Loucy (cell line): ENCODE results near the gene OR10K2.

Source experiments
- EZH2phosphoT487 ChIP-seq: fragments of 200-600 bp; IDR thresholded peaks from 2 replicates; pipeline ENCODE4 v1.6.1; 2018; ENCODE audit warnings: antibody characterized with exemption, mild to moderate bottlenecking, moderate library complexity, borderline replicate concordance
- TF ChIP-seq, protein P1 (sequence below): fragments of 200-600 bp; sonication (generic); conservative IDR thresholded peaks from 2 replicates; pipeline ENCODE4 v1.5.1; 2014; ENCODE audit warnings: mild to moderate bottlenecking, antibody characterized with exemption, low read length

DNA sequence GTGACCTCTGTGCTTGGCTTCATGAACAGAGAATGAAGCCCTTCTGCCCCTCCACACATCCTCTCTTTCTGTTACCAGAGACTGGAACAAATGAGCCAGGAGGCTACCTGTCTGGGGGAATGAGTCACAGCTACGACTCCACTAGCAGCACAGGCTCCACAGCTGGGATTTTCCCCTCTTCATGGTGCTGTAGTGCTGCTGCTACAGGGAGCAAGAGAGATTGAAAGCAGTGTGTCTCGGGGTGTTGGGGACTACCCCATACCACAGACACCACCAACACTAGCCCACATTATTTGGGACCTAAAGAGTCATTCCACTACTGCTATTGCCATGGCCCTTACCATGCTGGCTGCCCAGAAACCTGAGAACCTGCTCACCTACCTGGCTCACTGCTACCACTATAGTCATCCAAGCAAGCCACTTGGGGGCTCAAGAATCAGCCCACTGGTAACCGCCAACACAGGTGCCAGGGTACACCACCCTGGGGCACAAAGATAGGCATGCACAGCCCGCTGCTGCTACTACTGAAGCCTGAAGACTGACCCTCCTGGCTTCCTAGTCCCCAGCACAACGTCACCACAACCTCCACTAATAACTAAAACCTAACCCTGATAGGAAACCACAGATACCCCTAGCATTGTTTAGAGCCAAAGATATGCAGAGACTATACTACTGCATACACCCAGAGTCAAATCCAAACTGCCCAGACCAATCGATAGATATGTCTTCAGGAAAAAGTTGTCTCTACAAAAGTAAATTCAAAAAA, 54.7 kb downstream of the OR10K2 start:
- no peak for TF ChIP-seq EZH2phosphoT487
- TF ChIP-seq, protein P1, sequence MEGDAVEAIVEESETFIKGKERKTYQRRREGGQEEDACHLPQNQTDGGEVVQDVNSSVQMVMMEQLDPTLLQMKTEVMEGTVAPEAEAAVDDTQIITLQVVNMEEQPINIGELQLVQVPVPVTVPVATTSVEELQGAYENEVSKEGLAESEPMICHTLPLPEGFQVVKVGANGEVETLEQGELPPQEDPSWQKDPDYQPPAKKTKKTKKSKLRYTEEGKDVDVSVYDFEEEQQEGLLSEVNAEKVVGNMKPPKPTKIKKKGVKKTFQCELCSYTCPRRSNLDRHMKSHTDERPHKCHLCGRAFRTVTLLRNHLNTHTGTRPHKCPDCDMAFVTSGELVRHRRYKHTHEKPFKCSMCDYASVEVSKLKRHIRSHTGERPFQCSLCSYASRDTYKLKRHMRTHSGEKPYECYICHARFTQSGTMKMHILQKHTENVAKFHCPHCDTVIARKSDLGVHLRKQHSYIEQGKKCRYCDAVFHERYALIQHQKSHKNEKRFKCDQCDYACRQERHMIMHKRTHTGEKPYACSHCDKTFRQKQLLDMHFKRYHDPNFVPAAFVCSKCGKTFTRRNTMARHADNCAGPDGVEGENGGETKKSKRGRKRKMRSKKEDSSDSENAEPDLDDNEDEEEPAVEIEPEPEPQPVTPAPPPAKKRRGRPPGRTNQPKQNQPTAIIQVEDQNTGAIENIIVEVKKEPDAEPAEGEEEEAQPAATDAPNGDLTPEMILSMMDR, result no peak
